IMR-90 (cell line): ENCODE data around the gene SEL1L. TPM values are rescaled to one million over a fixed set of nuclear protein-coding genes. Genes with fewer than 3 reads are reported as not detected.

Experiments used
- ATAC-seq: fragments of 200-7000 bp; cut with Tn5 transposase; 2 replicates; pipeline ENCODE4 v1.9.1; 2020; ENCODE audit warnings: low read depth, mild to moderate bottlenecking, moderate library complexity
- BruUV-seq: library from RNA; stranded (reverse); fragments of 400-500 nt; replicated peaks from 2 replicates; lab custom pipeline; 2021; lab: Mats Ljungman, UMichigan
- CTCF ChIA-PET: fragments of 300-600 bp; formaldehyde crosslinking; extraction: SDS; loops from one replicate; lab custom pipeline; 2021; ENCODE audit warnings: antibody characterized with exemption; lab: Yijun Ruan, JAX
- POLR2A ChIA-PET: fragments of 300-600 bp; sonication (Branson Sonifier 250); formaldehyde crosslinking; loops from one replicate; lab custom pipeline; 2022; ENCODE audit warnings: antibody characterized with exemption; ENCODE audit not compliant: unreplicated experiment; lab: Charles Lee
- DNase-seq: peaks from one replicate; pipeline ENCODE4 v3.0.0; 2013
- H2AFZ ChIP-seq: replicated peaks from 2 replicates; pipeline ENCODE3; 2013; ENCODE audit warnings: low read length, mild to moderate bottlenecking; ENCODE audit not compliant: poor library complexity
- H2AK5ac ChIP-seq: 2 replicates; pipeline ENCODE4 v1.6.1; 2013; ENCODE audit warnings: low read depth, low read length, inconsistent platforms
- H2AK9ac ChIP-seq: replicated peaks from 2 replicates; pipeline ENCODE3; 2013; ENCODE audit warnings: mild to moderate bottlenecking, low read depth, low read length, moderate library complexity; ENCODE audit not compliant: poor library complexity
- H2BK120ac ChIP-seq: 2 replicates; pipeline ENCODE4 v1.6.1; 2013; ENCODE audit warnings: low read depth, low read length, inconsistent platforms
- H2BK15ac ChIP-seq: 3 replicates; pipeline ENCODE4 v1.6.1; 2013; ENCODE audit warnings: low read depth, low read length, inconsistent platforms
- H2BK20ac ChIP-seq: 2 replicates; pipeline ENCODE4 v1.6.1; 2013; ENCODE audit warnings: low read depth, mild to moderate bottlenecking, inconsistent platforms, low read length, moderate library complexity
- H2BK5ac ChIP-seq: 2 replicates; pipeline ENCODE4 v1.6.1; 2013; ENCODE audit warnings: mild to moderate bottlenecking, low read depth, low read length, inconsistent platforms; ENCODE audit not compliant: poor library complexity, severe bottlenecking
- H3K14ac ChIP-seq: replicated peaks from 2 replicates; pipeline ENCODE4 v1.6.1; 2013; ENCODE audit warnings: low read depth, low read length, inconsistent platforms
- H3K18ac ChIP-seq: 2 replicates; pipeline ENCODE4 v1.6.1; 2013; ENCODE audit warnings: low read depth, low read length, control low read depth
- H3K23ac ChIP-seq: 2 replicates; pipeline ENCODE4 v1.6.1; 2013; ENCODE audit warnings: low read depth, low read length, inconsistent platforms
- H3K27ac ChIP-seq: 2 replicates; pipeline ENCODE4 v1.5.1; 2013; ENCODE audit warnings: mild to moderate bottlenecking, control low read depth, low read length; ENCODE audit not compliant: insufficient read depth
- H3K27me3 ChIP-seq: 2 replicates; pipeline ENCODE4 v1.6.1; 2013; ENCODE audit warnings: low read length; ENCODE audit not compliant: control insufficient read depth, insufficient read depth
- H3K36me3 ChIP-seq: 2 replicates; pipeline ENCODE4 v1.6.1; 2013; ENCODE audit warnings: low read length, mixed read lengths; ENCODE audit not compliant: control insufficient read depth, insufficient read depth
- H3K4ac ChIP-seq: 2 replicates; pipeline ENCODE4 v1.6.1; 2013; ENCODE audit warnings: low read depth, low read length, inconsistent platforms
- H3K4me1 ChIP-seq: 2 replicates; pipeline ENCODE4 v1.6.1; 2013; ENCODE audit warnings: low read length, mixed read lengths; ENCODE audit not compliant: control insufficient read depth, insufficient read depth
- H3K4me2 ChIP-seq: 2 replicates; pipeline ENCODE4 v1.6.1; 2013; ENCODE audit warnings: low read depth, mild to moderate bottlenecking, control low read depth, low read length, moderate library complexity
- H3K4me3 ChIP-seq: 2 replicates; pipeline ENCODE4 v1.5.1; 2013; ENCODE audit warnings: low read depth, mild to moderate bottlenecking, control low read depth, low read length, moderate library complexity; ENCODE audit not compliant: insufficient read depth
- H3K56ac ChIP-seq: 2 replicates; pipeline ENCODE4 v1.6.1; 2013; ENCODE audit warnings: low read length, inconsistent platforms; ENCODE audit not compliant: insufficient read depth; ENCODE audit errors: extremely low read depth
- H3K79me1 ChIP-seq, 2 experiments: 2 replicates each; pipeline ENCODE4 v1.6.1; 2013; ENCODE audit warnings: low read length in 2 of 2, inconsistent platforms in 1 of 2, low read depth in 1 of 2
- H3K9ac ChIP-seq: 2 replicates; pipeline ENCODE4 v1.6.1; 2013; ENCODE audit warnings: low read depth, low read length, control low read depth
- H3K9me1 ChIP-seq: 2 replicates; pipeline ENCODE4 v1.6.1; 2013; ENCODE audit warnings: low read length, inconsistent platforms; ENCODE audit not compliant: insufficient read depth
- H3K9me3 ChIP-seq: 2 replicates; pipeline ENCODE4 v1.6.1; 2013; ENCODE audit warnings: low read length; ENCODE audit not compliant: control insufficient read depth, insufficient read depth
- H4K20me1 ChIP-seq: 2 replicates; pipeline ENCODE4 v1.6.1; 2013; ENCODE audit warnings: low read length, inconsistent platforms; ENCODE audit not compliant: insufficient read depth
- H4K5ac ChIP-seq: 2 replicates; pipeline ENCODE4 v1.6.1; 2013; ENCODE audit warnings: mild to moderate bottlenecking, low read depth, low read length, control low read depth
- H4K8ac ChIP-seq, 2 experiments: 2 replicates each; pipeline ENCODE4 v1.6.1; 2013; ENCODE audit warnings: low read depth in 2 of 2, low read length in 2 of 2, control low read depth in 1 of 2, inconsistent platforms in 1 of 2
- H4K91ac ChIP-seq: 2 replicates; pipeline ENCODE4 v1.6.1; 2013; ENCODE audit warnings: low read depth, low read length, inconsistent platforms; ENCODE audit not compliant: insufficient read depth
- BHLHE40 ChIP-seq: fragments of 150-350 bp; IDR thresholded peaks from 2 replicates; pipeline ENCODE4 v1.6.1; 2016; ENCODE audit warnings: mild to moderate bottlenecking, low read depth, low read length
- CHD1 ChIP-seq: IDR thresholded peaks from 2 replicates; pipeline ENCODE4 v1.6.1; 2012; ENCODE audit warnings: low read depth, low read length, improper control_type of control experiment
- CTCF ChIP-seq: conservative IDR thresholded peaks from 2 replicates; pipeline ENCODE4 v1.5.1; 2012; ENCODE audit warnings: mild to moderate bottlenecking, low read depth, low read length, improper control_type of control experiment
- ELK1 ChIP-seq: fragments of 150-350 bp; IDR thresholded peaks from 2 replicates; pipeline ENCODE4 v1.6.1; 2016; ENCODE audit warnings: low read depth, mild to moderate bottlenecking, low read length, moderate library complexity, borderline replicate concordance
- FOS ChIP-seq: fragments of 150-350 bp; IDR thresholded peaks from 2 replicates; pipeline ENCODE4 v1.6.1; 2016; ENCODE audit warnings: low read depth, low read length
- MAFK ChIP-seq: IDR thresholded peaks from 2 replicates; pipeline ENCODE4 v1.6.1; 2012; ENCODE audit warnings: low read depth, low read length, improper control_type of control experiment
- MAZ ChIP-seq: IDR thresholded peaks from 2 replicates; pipeline ENCODE4 v1.6.1; 2012; ENCODE audit warnings: low read depth, mild to moderate bottlenecking, low read length, improper control_type of control experiment, moderate library complexity, borderline replicate concordance
- NFE2L2 ChIP-seq: fragments of 150-350 bp; IDR thresholded peaks from 2 replicates; pipeline ENCODE4 v1.6.1; 2016; ENCODE audit warnings: low read depth, mild to moderate bottlenecking, low read length
- POLR2A ChIP-seq: IDR thresholded peaks from 2 replicates; pipeline ENCODE4 v1.6.1; 2012; ENCODE audit warnings: mild to moderate bottlenecking, low read depth, low read length
- RAD21 ChIP-seq: IDR thresholded peaks from 2 replicates; pipeline ENCODE4 v1.6.1; 2012; ENCODE audit warnings: low read length, improper control_type of control experiment
- RCOR1 ChIP-seq: IDR thresholded peaks from 2 replicates; pipeline ENCODE4 v1.6.1; 2012; ENCODE audit warnings: mild to moderate bottlenecking, low read length, improper control_type of control experiment; ENCODE audit not compliant: insufficient replicate concordance
- USF2 ChIP-seq: fragments of 150-350 bp; IDR thresholded peaks from 2 replicates; pipeline ENCODE4 v1.6.1; 2017; ENCODE audit warnings: mild to moderate bottlenecking, antibody characterized with exemption, low read length, low read depth
- WGBS, 2 experiments: methylation state at CpG; one replicate each; pipeline versions ENCODE4 v1.1.5 to v1.1.7; 2013; ENCODE audit warnings: missing lambda C conversion rate in 2 of 2; ENCODE audit not compliant: insufficient read length in 1 of 2; ENCODE audit errors: extremely low coverage in 2 of 2; 5-methylcytosine and 5-hydroxymethylcytosine counted together
- dilution Hi-C: fragments of 300-500 bp; cut with HindIII; formaldehyde crosslinking; loops from one replicate; pipeline ENCODE4 v1.14.3; 2018; ENCODE audit warnings: low sequenced_read_pairs; ENCODE audit not compliant: unreplicated experiment
- in situ Hi-C: fragments of 300-500 bp; cut with MboI; formaldehyde crosslinking; loops from 3 replicates; pipeline ENCODE4 v1.14.3; 2019; ENCODE audit warnings: low sequenced_read_pairs, inconsistent platforms, mixed read lengths
- intact Hi-C: fragments of 100-400 bp; cut with micrococcal nuclease; formaldehyde crosslinking; loops from 2 replicates; pipeline ENCODE4 v1.10.0; 2022
- polyA plus RNA-seq, 3 experiments: library from polyadenylated mRNA; depleted of rRNA; stranded (reverse); fragments of >200 nt; gene quantifications; 2 replicates each; pipeline ENCODE4 v1.2.3, GENCODE V29; 2012; ENCODE audit warnings: low replicate concordance in 1 of 3
- total RNA-seq: library from RNA; depleted of rRNA; stranded (reverse); fragments of >200 nt; gene quantifications from 2 replicates; pipeline ENCODE4 v1.2.3, GENCODE V29; 2012

Gene SEL1L
- total and polyA plus RNA-seq, 2 of the 4 experiments (the other 2 are of a cell fraction), result 21.0 to 62.4 TPM

- in situ Hi-C loops, result no loop called here
- no peak overlapping the region for H2BK120ac ChIP-seq
- H3K4me3 ChIP-seq, result no peak overlapping the region
- no peaks in the 10 kb centered on the region for H3K27me3 ChIP-seq
- H2AK9ac ChIP-seq, result no peak overlapping the region
- H3K14ac ChIP-seq, result no peak overlapping the region
- no peak overlapping the region for H4K5ac ChIP-seq
- CTCF ChIA-PET, result no interaction called here
- ATAC-seq, result no peak
- H3K18ac ChIP-seq, result no peak overlapping the region
- no peak overlapping the region for H2BK5ac ChIP-seq
- no peaks in the 10 kb centered on the region for H3K9me1 ChIP-seq
- H3K27ac ChIP-seq, result no peak overlapping the region
- intact Hi-C loops, result no loop called here
- POLR2A ChIA-PET, result no interaction called here
- H3K56ac ChIP-seq, result no peak overlapping the region
- dilution Hi-C loops, result no loop called here
- no peak overlapping the region for H2AFZ ChIP-seq
- H3K9ac ChIP-seq, result no peak overlapping the region
- no peaks in the 10 kb centered on the region; the same call in 1 of the 2 replicates for H4K20me1 ChIP-seq
- BruUV-seq, result no TSS peak
- no peak overlapping the region for H3K4me2 ChIP-seq
- WGBS, 2 experiments, result 79% methylated on average over 2 of the region's 2 CpGs; no CpG with 5 or more reads in 1 of the 2 experiments
- H3K9me3 ChIP-seq, result no peaks in the 10 kb centered on the region
- no peak overlapping the region for H3K4ac ChIP-seq
- no peak for DNase-seq
- peaks cover 17 to 37% of the 10 kb centered on the region in 2 experiments for H3K79me1 ChIP-seq
- H2BK15ac ChIP-seq, result no peak overlapping the region
- no peak overlapping the region for H4K8ac ChIP-seq
- TF ChIP-seq RAD21, result no peak
- TF ChIP-seq NFE2L2, result no peak
- TF ChIP-seq CHD1, result no peak
- TF ChIP-seq BHLHE40, result no peak
- no peak for TF ChIP-seq POLR2A
- no peak for TF ChIP-seq ELK1
- no peak for TF ChIP-seq USF2
- TF ChIP-seq RCOR1, result no peak
- TF ChIP-seq MAFK, result no peak
- TF ChIP-seq MAZ, result no peak
- no peak for TF ChIP-seq CTCF
- no peak for TF ChIP-seq FOS
- no peak overlapping the region for H2BK20ac ChIP-seq
- peaks cover 5% of the 10 kb centered on the region; the same call in 1 of the 2 replicates for H3K4me1 ChIP-seq
- no peak overlapping the region for H2AK5ac ChIP-seq
- peaks cover 16% of the 10 kb centered on the region for H3K36me3 ChIP-seq
- H4K91ac ChIP-seq, result no peak overlapping the region
- no peak overlapping the region for H3K23ac ChIP-seq
Observed at GRCh38 chr14:81523616-81524015, 10.0 kb downstream of the SEL1L start.
